GM21786 (cell line): Measurements from ENCODE around the gene SERP1.

Source experiments
- ATAC-seq: cut with Tn5 transposase; IDR thresholded peaks from one replicate; pipeline ENCODE4 v1.9.1; 2021; ENCODE audit not compliant: unreplicated experiment

SERP1 gene

GRCh38 chr3:150546226-150547044 lies at the start of gene SERP1, which contains the start of gene EIF2A:
TSS of gene SERP1 (minus strand) at chr3:150546496. CDS start at chr3:150546135, 361 bp downstream.
TSS of gene EIF2A (plus strand) at chr3:150546787. CDS start at chr3:150546803, 16 bp downstream.
- ATAC-seq: peak; percentile 93

GRCh38 chr3:150594150-150594549 lies 47.9 kb upstream of the SERP1 start:
- ATAC-seq: no peak

- ATAC-seq: no peak
These were observed 43.5 kb upstream of the SERP1 start for GRCh38 chr3:150589759-150590158.

- no peak for ATAC-seq
These were observed 41.9 kb upstream of the SERP1 start for GRCh38 chr3:150588027-150588830.

- peak; percentile 61 for ATAC-seq
These were observed 36.7 kb upstream of the SERP1 start for GRCh38 chr3:150583028-150583427.

- peak; percentile 74 for ATAC-seq
These were observed 36.3 kb upstream of the SERP1 start for GRCh38 chr3:150582620-150583019.

GRCh38 chr3:150581174-150581573 lies 34.9 kb upstream of the SERP1 start:
- no peak for ATAC-seq

GRCh38 chr3:150577855-150578254 lies 31.6 kb upstream of the SERP1 start:
- ATAC-seq: no peak

- ATAC-seq: no peak
These were observed 21.0 kb upstream of the SERP1 start for GRCh38 chr3:150567328-150567727.

GRCh38 chr3:150564243-150564642 lies 17.9 kb upstream of the SERP1 start:
- ATAC-seq: no peak

GRCh38 chr3:150557725-150558124 lies 11.4 kb upstream of the SERP1 start:
- ATAC-seq: no peak

- ATAC-seq: no peak
These were observed 10.5 kb upstream of the SERP1 start for GRCh38 chr3:150556792-150557191.

GRCh38 chr3:150555859-150556436 lies 9.7 kb upstream of the SERP1 start:
- no peak for ATAC-seq

- ATAC-seq: no peak
These were observed 897 bp upstream of the SERP1 start for GRCh38 chr3:150547045-150547741.

- peak; percentile 15 for ATAC-seq
These were observed 674 bp downstream of the SERP1 start for GRCh38 chr3:150545419-150546225.

- ATAC-seq: no peak
These were observed 1.6 kb downstream of the SERP1 start for GRCh38 chr3:150544726-150545125.

- no peak for ATAC-seq
These were observed 2.3 kb downstream of the SERP1 start for GRCh38 chr3:150544041-150544440.

GRCh38 chr3:150543531-150543930 lies 2.8 kb downstream of the SERP1 start:
- ATAC-seq: no peak

- ATAC-seq: no peak
These were observed 3.2 kb downstream of the SERP1 start for GRCh38 chr3:150543128-150543527.

GRCh38 chr3:150540991-150541390 lies 5.3 kb downstream of the SERP1 start:
- no peak for ATAC-seq
